Measurements from ENCODE around the gene ING1. TPM values are rescaled to one million over a fixed set of nuclear protein-coding genes. Genes with fewer than 3 reads are reported as not detected.

Gene ING1
- polyA plus RNA-seq, 1 donor from 2014 or later, result 25.0 TPM

GRCh38 chr13:110702089-110702488 lies 11.4 kb upstream of the ING1 start:
- Mint-ChIP-seq H3K9me3 (no peaks in the 10 kb centered on the region), H3K36me3 (peaks cover 4% of the 10 kb centered on the region), H3K4me3 (peak overlapping the region in 3 of 4 donors; percentile 5 to 63 (median 52)), H3K27me3 (no peaks in the 10 kb centered on the region), H3K27ac (no peak overlapping the region), H3K4me1 (peaks cover 30 to 46% (median 43%) of the 10 kb centered on the region in 3 donors)

GRCh38 chr13:110702591-110703526 lies 10.6 kb upstream of the ING1 start:
- Mint-ChIP-seq H3K4me1 (peaks cover 26 to 49% (median 41%) of the 10 kb centered on the region in 3 donors), H3K27me3 (no peaks in the 10 kb centered on the region), H3K9me3 (no peaks in the 10 kb centered on the region), H3K36me3 (peaks cover 3% of the 10 kb centered on the region), H3K27ac (peak overlapping the region in 1 of 3 donors; percentile 31), H3K4me3 (peak overlapping the region in 2 of 4 donors; percentile 48 to 52)

GRCh38 chr13:110705356-110705825 lies 8.1 kb upstream of the ING1 start:
- peaks cover 17 to 36% (median 31%) of the 10 kb centered on the region in 3 donors for H3K4me1 Mint-ChIP-seq
- no peaks in the 10 kb centered on the region for H3K9me3 Mint-ChIP-seq
- H3K4me3 Mint-ChIP-seq, result peak overlapping the region; percentile 52 to 97 (median 95)
- peak overlapping the region; percentile 79 to 90 (median 88) for H3K27ac Mint-ChIP-seq
- no peaks in the 10 kb centered on the region for H3K27me3 Mint-ChIP-seq
- no peaks in the 10 kb centered on the region for H3K36me3 Mint-ChIP-seq

GRCh38 chr13:110705826-110706569 lies 7.5 kb upstream of the ING1 start, which contains the start of gene CARS2:
Gene CARS2, minus strand, starts transcription at chr13:110706116. Its CDS starts 23 bp downstream, at chr13:110706093.
- peaks cover 17 to 36% (median 31%) of the 10 kb centered on the region in 3 donors for H3K4me1 Mint-ChIP-seq
- H3K4me3 Mint-ChIP-seq, result peak within 1 kb of the TSS; percentile 52 to 97 (median 95)
- H3K27me3 Mint-ChIP-seq, result no peaks in the 10 kb centered on the region
- H3K27ac Mint-ChIP-seq, result peak within 1 kb of the TSS; percentile 79 to 90 (median 88)
- no peaks in the 10 kb centered on the region for H3K9me3 Mint-ChIP-seq
- H3K36me3 Mint-ChIP-seq, result no peaks in the 10 kb centered on the region

GRCh38 chr13:110706570-110707372 lies 6.7 kb upstream of the ING1 start:
- peak overlapping the region; percentile 52 to 93 (median 84) for H3K4me3 Mint-ChIP-seq
- no peaks in the 10 kb centered on the region for H3K36me3 Mint-ChIP-seq
- H3K4me1 Mint-ChIP-seq, result peaks cover 17 to 42% (median 30%) of the 10 kb centered on the region in 3 donors
- peak overlapping the region in 2 of 3 donors; percentile 6 to 63 for H3K27ac Mint-ChIP-seq
- no peaks in the 10 kb centered on the region for H3K9me3 Mint-ChIP-seq
- no peaks in the 10 kb centered on the region for H3K27me3 Mint-ChIP-seq

- Mint-ChIP-seq H3K4me1 (peaks cover 8 to 20% (median 9%) of the 10 kb centered on the region in 3 donors), H3K36me3 (no peaks in the 10 kb centered on the region), H3K27me3 (no peaks in the 10 kb centered on the region), H3K4me3 (peak overlapping the region; percentile 92 to 97 (median 96)), H3K27ac (peak overlapping the region; percentile 99 to 100 (median 99)), H3K9me3 (no peaks in the 10 kb centered on the region)
These were observed 1.2 kb upstream of the ING1 start for GRCh38 chr13:110712081-110712848.

GRCh38 chr13:110712849-110713641 lies 455 bp upstream of the ING1 start:
- Mint-ChIP-seq H3K9me3 (no peaks in the 10 kb centered on the region), H3K27ac (peak overlapping the region; percentile 99 to 100 (median 99)), H3K36me3 (no peaks in the 10 kb centered on the region), H3K4me1 (peaks cover 8 to 21% (median 9%) of the 10 kb centered on the region in 3 donors), H3K27me3 (no peaks in the 10 kb centered on the region), H3K4me3 (peak overlapping the region; percentile 92 to 97 (median 96))

GRCh38 chr13:110713981-110714796 lies 689 bp downstream of the ING1 start:
- Mint-ChIP-seq H3K27me3 (no peaks in the 10 kb centered on the region), H3K27ac (peak overlapping the region; percentile 98 to 99 (median 98)), H3K4me3 (peak overlapping the region; percentile 97 to 100 (median 98)), H3K4me1 (peaks cover 8 to 26% (median 9%) of the 10 kb centered on the region in 3 donors), H3K36me3 (no peaks in the 10 kb centered on the region), H3K9me3 (no peaks in the 10 kb centered on the region)

- Mint-ChIP-seq H3K4me1 (peaks cover 8 to 26% (median 9%) of the 10 kb centered on the region in 3 donors), H3K36me3 (no peaks in the 10 kb centered on the region)
These were observed 1.4 kb downstream of the ING1 start for GRCh38 chr13:110714797-110715394.

GRCh38 chr13:110715395-110716246 lies 2.1 kb downstream of the ING1 start:
- Mint-ChIP-seq H3K27ac (peak overlapping the region; percentile 98 to 99 (median 98)), H3K4me3 (peak overlapping the region; percentile 97 to 100 (median 98)), H3K27me3 (no peaks in the 10 kb centered on the region), H3K9me3 (no peaks in the 10 kb centered on the region), H3K4me1 (peaks cover 8 to 26% (median 9%) of the 10 kb centered on the region in 3 donors), H3K36me3 (no peaks in the 10 kb centered on the region)

More at GRCh38 chr13:110714797-110715394, 1.4 kb downstream of the ING1 start:
- H3K27me3 Mint-ChIP-seq, result no peaks in the 10 kb centered on the region
- H3K27ac Mint-ChIP-seq, result peak overlapping the region; percentile 98 to 99 (median 98)
- no peaks in the 10 kb centered on the region for H3K9me3 Mint-ChIP-seq
- H3K4me3 Mint-ChIP-seq, result peak overlapping the region; percentile 97 to 100 (median 98)

- Mint-ChIP-seq H3K27ac (peak overlapping the region; percentile 62 to 98 (median 84)), H3K9me3 (no peaks in the 10 kb centered on the region), H3K4me1 (peaks cover 8 to 25% (median 9%) of the 10 kb centered on the region in 3 donors), H3K36me3 (no peaks in the 10 kb centered on the region), H3K27me3 (no peaks in the 10 kb centered on the region), H3K4me3 (peak overlapping the region; percentile 97 to 100 (median 98))
These were observed 2.7 kb downstream of the ING1 start for GRCh38 chr13:110716247-110716515.
